Measurements from ENCODE around the gene SRR.

DNA sequence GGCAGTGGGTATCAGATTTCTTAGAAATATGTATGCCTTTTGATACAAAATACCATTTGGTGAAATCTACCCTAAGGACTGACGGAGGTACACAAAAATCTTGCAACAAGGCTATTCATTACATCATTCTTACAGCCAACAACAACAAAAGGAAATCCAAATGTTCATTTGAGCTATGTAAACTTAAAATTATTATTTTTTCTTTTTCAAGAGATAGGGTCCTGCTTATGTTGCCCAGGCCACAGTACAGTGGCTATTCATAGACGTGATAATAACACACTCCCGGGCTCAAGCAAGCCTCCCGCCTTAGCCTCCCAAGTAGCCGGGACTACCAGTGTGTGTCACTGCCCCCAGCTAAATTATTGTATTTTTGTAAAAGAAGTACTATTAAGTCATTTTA, 9.0 kb downstream of the SRR start:
- no peak for TF ChIP-seq GABPA (IDR thresholded peaks at IDR 0.05 in 1 of 2, conservative IDR thresholded peaks at IDR 0.05 in 1 of 2)
- no peak for TF ChIP-seq CTCF (IDR thresholded peaks at IDR 0.05; ENCODE audit: low read depth, low read length, missing input control)
- no peak for TF ChIP-seq TAF1 (conservative IDR thresholded peaks at IDR 0.05)
- TF ChIP-seq HNF4G (IDR thresholded peaks at IDR 0.05): no peak
